ENCODE measurements around the gene FAM228A. TPM values are rescaled to one million over a fixed set of nuclear protein-coding genes. Genes with fewer than 3 reads are reported as not detected.

Gene FAM228A
- total and polyA plus RNA-seq, 2 donors (not counting 3 experiments of a cell fraction or from before 2014, with no cell fraction given): 0.36 to 1.00 TPM

DNA sequence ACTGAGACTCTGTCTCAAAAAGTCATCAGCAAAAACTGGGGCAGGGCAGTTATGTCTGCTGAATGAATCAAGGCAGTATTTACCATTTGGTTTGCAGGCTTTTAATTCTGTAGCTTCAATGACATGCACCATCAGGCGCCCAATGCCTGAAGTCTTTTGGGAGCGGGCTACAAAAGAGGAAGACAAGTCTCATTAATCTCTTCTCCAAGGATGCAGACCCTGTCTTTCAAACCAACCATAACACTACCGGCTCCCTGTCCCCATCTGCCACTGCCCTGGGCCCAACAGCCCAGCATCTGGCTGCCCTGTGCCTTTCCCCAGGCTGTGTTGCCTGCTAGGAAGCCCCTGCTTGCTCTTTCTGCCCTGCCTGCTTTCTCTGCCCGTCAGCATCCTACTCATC is 30.3 kb downstream of the FAM228A start:
- Histone ChIP-seq H3K27ac (ENCODE audit: insufficient read depth, low read depth, low read length) (no peak overlapping the region), H3K9me3 (replicated peaks; ENCODE audit: control insufficient read depth, insufficient read depth, low read length) (no peaks in the 10 kb centered on the region), H2AFZ (ENCODE audit: low read depth, low read length) (no peak overlapping the region), H3K4me3 (replicated peaks in 1 of 3; ENCODE audit: insufficient read depth in 1 of 3, low read depth in 1 of 3, low read length in 3 of 3) (no peak overlapping the region), H3K36me3 (ENCODE audit: control insufficient read depth in 2 of 2, extremely low read depth in 1 of 2, insufficient read depth in 2 of 2, low read length in 2 of 2) (peaks cover 0 to 51% of the 10 kb centered on the region in 2 experiments), H3K4me2 (ENCODE audit: insufficient read depth, low read length) (no peak overlapping the region), H3K9me1 (replicated peaks; ENCODE audit: control insufficient read depth, extremely low read depth, insufficient read depth, low read length) (no peaks in the 10 kb centered on the region), H3K79me2 (ENCODE audit: control insufficient read depth, insufficient read depth, low read length) (no peaks in the 10 kb centered on the region), H3K9ac (replicated peaks; ENCODE audit: extremely low read depth, insufficient read depth, low read length) (no peak overlapping the region), H3K4me1 (ENCODE audit: control insufficient read depth, extremely low read depth, insufficient read depth, low read length) (no peaks in the 10 kb centered on the region), H4K20me1 (replicated peaks; ENCODE audit: control insufficient read depth, extremely low read depth, insufficient read depth, low read length) (no peaks in the 10 kb centered on the region), H3K27me3 (ENCODE audit: control insufficient read depth in 2 of 2, insufficient read depth in 2 of 2, low read length in 2 of 2) (no peaks in the 10 kb centered on the region)
- ChIA-PET POLR2A (no interaction called here), CTCF (no interaction called here)
- no peak for TF ChIP-seq FOS (IDR thresholded peaks at IDR 0.05; ENCODE audit: borderline replicate concordance, insufficient read depth, low read length)
- no peak for TF ChIP-seq MAX (IDR thresholded peaks at IDR 0.05; ENCODE audit: insufficient read depth, insufficient read length)
- TF ChIP-seq JUN (IDR thresholded peaks at IDR 0.05; ENCODE audit: borderline replicate concordance, insufficient read depth, insufficient read length, low read depth): no peak
- TF ChIP-seq MYC (IDR thresholded peaks at IDR 0.05; ENCODE audit: low read depth, low read length): no peak
- no peak for TF ChIP-seq EZH2 (IDR thresholded peaks at IDR 0.05; ENCODE audit: borderline replicate concordance, low read depth, low read length, severe bottlenecking)
- TF ChIP-seq GATA2 (IDR thresholded peaks at IDR 0.05; ENCODE audit: insufficient read depth, insufficient read length, low read depth, low read length): no peak
- no peak for TF ChIP-seq POLR2AphosphoS5 (IDR thresholded peaks at IDR 0.05; ENCODE audit: insufficient read depth, low read depth, low read length)
- dilution Hi-C loops (cut with MboI; ENCODE audit: extremely low pct_ligation_motif_present, low sequenced_read_pairs) (no loop called here), intact Hi-C loops (cut with micrococcal nuclease) (no loop called here)
- BruUV-seq (replicated peaks): no TSS peak
- DNase-seq (ENCODE audit: low read depth, low spot score) (no peak), FAIRE-seq (no peak)

- no peaks in the 10 kb centered on the region for H3K27me3 ChIP-seq (ENCODE audit: control insufficient read depth in 2 of 2, insufficient read depth in 2 of 2, low read length in 2 of 2)
- no peak overlapping the region for H2AFZ ChIP-seq (ENCODE audit: low read depth, low read length)
- H3K9me3 ChIP-seq (replicated peaks; ENCODE audit: control insufficient read depth, insufficient read depth, low read length): no peaks in the 10 kb centered on the region
- ChIA-PET POLR2A (no interaction called here), CTCF (interaction anchor here (1.6 kb wide), 1 partner anchor 122 kb away, joined by 6 read pairs; the partner anchor contains the start of gene TP53I3)
- FAIRE-seq (no peak), DNase-seq (ENCODE audit: low read depth, low spot score) (no peak)
- H3K36me3 ChIP-seq (ENCODE audit: control insufficient read depth in 2 of 2, extremely low read depth in 1 of 2, insufficient read depth in 2 of 2, low read length in 2 of 2): peaks cover 0 to 52% of the 10 kb centered on the region in 2 experiments
- H3K9me1 ChIP-seq (replicated peaks; ENCODE audit: control insufficient read depth, extremely low read depth, insufficient read depth, low read length): no peaks in the 10 kb centered on the region
- H3K4me3 ChIP-seq (replicated peaks in 1 of 3; ENCODE audit: insufficient read depth in 1 of 3, low read depth in 1 of 3, low read length in 3 of 3): no peak overlapping the region
- H3K79me2 ChIP-seq (ENCODE audit: control insufficient read depth, insufficient read depth, low read length): no peaks in the 10 kb centered on the region
- no peaks in the 10 kb centered on the region for H4K20me1 ChIP-seq (replicated peaks; ENCODE audit: control insufficient read depth, extremely low read depth, insufficient read depth, low read length)
- no peak overlapping the region for H3K27ac ChIP-seq (ENCODE audit: insufficient read depth, low read depth, low read length)
- no peak overlapping the region for H3K4me2 ChIP-seq (ENCODE audit: insufficient read depth, low read length)
- TF ChIP-seq, protein P1, sequence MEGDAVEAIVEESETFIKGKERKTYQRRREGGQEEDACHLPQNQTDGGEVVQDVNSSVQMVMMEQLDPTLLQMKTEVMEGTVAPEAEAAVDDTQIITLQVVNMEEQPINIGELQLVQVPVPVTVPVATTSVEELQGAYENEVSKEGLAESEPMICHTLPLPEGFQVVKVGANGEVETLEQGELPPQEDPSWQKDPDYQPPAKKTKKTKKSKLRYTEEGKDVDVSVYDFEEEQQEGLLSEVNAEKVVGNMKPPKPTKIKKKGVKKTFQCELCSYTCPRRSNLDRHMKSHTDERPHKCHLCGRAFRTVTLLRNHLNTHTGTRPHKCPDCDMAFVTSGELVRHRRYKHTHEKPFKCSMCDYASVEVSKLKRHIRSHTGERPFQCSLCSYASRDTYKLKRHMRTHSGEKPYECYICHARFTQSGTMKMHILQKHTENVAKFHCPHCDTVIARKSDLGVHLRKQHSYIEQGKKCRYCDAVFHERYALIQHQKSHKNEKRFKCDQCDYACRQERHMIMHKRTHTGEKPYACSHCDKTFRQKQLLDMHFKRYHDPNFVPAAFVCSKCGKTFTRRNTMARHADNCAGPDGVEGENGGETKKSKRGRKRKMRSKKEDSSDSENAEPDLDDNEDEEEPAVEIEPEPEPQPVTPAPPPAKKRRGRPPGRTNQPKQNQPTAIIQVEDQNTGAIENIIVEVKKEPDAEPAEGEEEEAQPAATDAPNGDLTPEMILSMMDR (IDR thresholded peaks at IDR 0.05; ENCODE audit: extremely low read depth in 1 of 2, insufficient read depth in 1 of 2, low read depth in 1 of 2, low read length in 2 of 2): no peak
- TF ChIP-seq POLR2A (IDR thresholded peaks at IDR 0.05; ENCODE audit: low read depth, low read length) (no peak), MAX (IDR thresholded peaks at IDR 0.05; ENCODE audit: insufficient read depth, insufficient read length) (no peak), GATA2 (IDR thresholded peaks at IDR 0.05; ENCODE audit: insufficient read depth, insufficient read length, low read depth, low read length) (no peak), FOS (IDR thresholded peaks at IDR 0.05; ENCODE audit: borderline replicate concordance, insufficient read depth, low read length) (no peak), JUN (IDR thresholded peaks at IDR 0.05; ENCODE audit: borderline replicate concordance, insufficient read depth, insufficient read length, low read depth) (no peak)
- dilution Hi-C loops (cut with MboI; ENCODE audit: extremely low pct_ligation_motif_present, low sequenced_read_pairs): no loop called here
- no TSS peak for BruUV-seq (replicated peaks)
- no peak overlapping the region for H3K9ac ChIP-seq (replicated peaks; ENCODE audit: extremely low read depth, insufficient read depth, low read length)
- intact Hi-C loops (cut with micrococcal nuclease): no loop called here
- H3K4me1 ChIP-seq (ENCODE audit: control insufficient read depth, extremely low read depth, insufficient read depth, low read length): no peaks in the 10 kb centered on the region
Measured at GRCh38 chr2:24206242-24206641, 31.4 kb downstream of the FAM228A start.
